ENCODE measurements around the gene WNT4.

Gene WNT4

DNA sequence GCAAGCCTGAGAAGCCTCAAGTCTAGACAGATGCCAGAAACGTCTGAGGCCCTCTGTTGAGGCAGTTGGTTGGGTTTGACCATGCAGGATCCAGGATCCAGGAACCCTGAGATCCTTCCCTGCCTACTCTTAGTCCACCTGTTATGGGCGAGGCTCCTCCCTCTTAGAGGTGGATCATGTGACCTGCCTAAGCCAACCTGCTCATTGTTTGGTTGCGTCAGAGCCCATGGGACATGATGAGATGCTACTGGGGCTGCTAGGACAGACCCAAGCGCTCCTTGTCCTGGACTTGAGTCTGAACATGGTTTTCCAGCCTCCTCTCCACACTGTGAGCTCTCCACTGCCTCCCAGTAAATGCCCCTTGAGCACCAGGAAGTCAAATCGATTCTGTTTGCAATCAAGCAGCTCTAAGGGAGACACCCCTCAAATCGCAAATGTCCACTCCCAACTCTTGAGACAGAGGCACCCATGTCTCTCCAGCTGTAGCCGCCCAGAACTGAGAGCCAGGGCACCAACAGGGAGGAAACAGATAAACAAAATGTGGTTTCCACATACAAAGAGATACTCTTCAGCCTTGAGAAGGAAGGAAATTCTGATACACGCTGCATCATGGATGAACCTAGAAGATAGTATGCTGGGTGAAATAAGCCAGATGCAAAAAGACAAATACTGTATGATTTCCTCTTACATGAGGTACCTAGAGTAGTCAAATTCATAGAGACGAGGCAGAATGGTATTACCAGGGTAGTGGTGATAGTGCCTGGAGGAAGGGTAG, 31.7 kb upstream of the WNT4 start:
- ATAC-seq: no peak
- TF ChIP-seq ARNTL (CRISPR knock-in tag; IDR thresholded peaks at IDR 0.05; ENCODE audit: borderline replicate concordance, low read depth): no peak
- no peak for TF ChIP-seq ZNF8 (CRISPR knock-in tag; IDR thresholded peaks at IDR 0.05)
- TF ChIP-seq BACH2 (CRISPR knock-in tag; IDR thresholded peaks at IDR 0.05; ENCODE audit: borderline replicate concordance): no peak
- TF ChIP-seq, protein P1, sequence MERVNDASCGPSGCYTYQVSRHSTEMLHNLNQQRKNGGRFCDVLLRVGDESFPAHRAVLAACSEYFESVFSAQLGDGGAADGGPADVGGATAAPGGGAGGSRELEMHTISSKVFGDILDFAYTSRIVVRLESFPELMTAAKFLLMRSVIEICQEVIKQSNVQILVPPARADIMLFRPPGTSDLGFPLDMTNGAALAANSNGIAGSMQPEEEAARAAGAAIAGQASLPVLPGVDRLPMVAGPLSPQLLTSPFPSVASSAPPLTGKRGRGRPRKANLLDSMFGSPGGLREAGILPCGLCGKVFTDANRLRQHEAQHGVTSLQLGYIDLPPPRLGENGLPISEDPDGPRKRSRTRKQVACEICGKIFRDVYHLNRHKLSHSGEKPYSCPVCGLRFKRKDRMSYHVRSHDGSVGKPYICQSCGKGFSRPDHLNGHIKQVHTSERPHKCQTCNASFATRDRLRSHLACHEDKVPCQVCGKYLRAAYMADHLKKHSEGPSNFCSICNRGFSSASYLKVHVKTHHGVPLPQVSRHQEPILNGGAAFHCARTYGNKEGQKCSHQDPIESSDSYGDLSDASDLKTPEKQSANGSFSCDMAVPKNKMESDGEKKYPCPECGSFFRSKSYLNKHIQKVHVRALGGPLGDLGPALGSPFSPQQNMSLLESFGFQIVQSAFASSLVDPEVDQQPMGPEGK (CRISPR knock-in tag; IDR thresholded peaks at IDR 0.05; ENCODE audit: borderline replicate concordance): no peak
- TF ChIP-seq TCF4 (CRISPR knock-in tag; IDR thresholded peaks at IDR 0.05; ENCODE audit: borderline replicate concordance): no peak
- TF ChIP-seq ESRRG (CRISPR knock-in tag; IDR thresholded peaks at IDR 0.05): no peak
- TF ChIP-seq CSDC2 (CRISPR knock-in tag; IDR thresholded peaks at IDR 0.05): no peak
- no peak for TF ChIP-seq ZNF565 (CRISPR knock-in tag; conservative IDR thresholded peaks at IDR 0.05; ENCODE audit: low read depth)
- TF ChIP-seq ZNF70 (CRISPR knock-in tag; IDR thresholded peaks at IDR 0.05): no peak
- TF ChIP-seq RARB (CRISPR knock-in tag; IDR thresholded peaks at IDR 0.05): no peak
- TF ChIP-seq ISL1 (CRISPR knock-in tag; IDR thresholded peaks at IDR 0.05): no peak
- TF ChIP-seq ZFP3 (CRISPR knock-in tag; IDR thresholded peaks at IDR 0.05): no peak

DNA sequence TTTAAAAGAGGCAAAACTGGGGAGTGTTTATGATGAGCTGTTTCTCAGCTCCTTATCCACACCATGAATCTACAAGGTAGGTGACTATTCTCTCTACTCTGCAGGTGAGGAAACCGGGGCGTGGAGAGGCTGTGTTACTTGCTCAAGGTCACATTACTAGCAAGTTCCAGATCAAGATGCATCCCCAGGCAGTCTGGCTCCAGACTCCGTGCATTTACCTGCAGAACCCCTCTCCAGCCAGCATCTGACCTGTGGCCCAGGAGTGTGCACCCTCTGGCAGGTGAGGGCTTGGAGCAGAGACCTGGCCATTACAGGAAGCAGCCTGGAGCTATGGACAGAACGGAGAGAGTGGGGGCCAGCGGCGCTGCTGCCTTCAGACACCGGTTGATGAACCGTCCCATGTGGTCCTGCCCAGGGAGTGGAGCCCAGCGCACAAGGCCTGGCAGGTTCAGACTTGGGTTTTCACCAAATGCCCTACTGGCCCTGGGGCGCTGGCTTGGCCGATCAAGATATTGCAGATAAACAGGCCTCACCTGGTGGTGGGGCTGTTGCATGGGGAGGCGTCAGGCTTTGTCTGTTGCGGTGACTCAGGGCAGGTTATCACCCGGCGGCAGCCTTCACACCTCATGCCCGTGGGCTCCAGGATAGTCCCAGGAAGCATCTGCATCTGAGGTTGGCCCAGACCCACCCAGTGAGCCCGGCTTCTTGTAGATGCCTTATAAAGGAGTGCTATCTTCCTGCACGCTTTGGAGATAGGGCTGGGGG, 29.2 kb upstream of the WNT4 start:
- no peak for ATAC-seq
- TF ChIP-seq ZC3H10 (CRISPR knock-in tag; IDR thresholded peaks at IDR 0.05) (no peak), PPARA (CRISPR knock-in tag; IDR thresholded peaks at IDR 0.05; ENCODE audit: borderline replicate concordance) (no peak), ESRRG (CRISPR knock-in tag; IDR thresholded peaks at IDR 0.05) (no peak), ZNF70 (CRISPR knock-in tag; IDR thresholded peaks at IDR 0.05) (no peak), CSDC2 (CRISPR knock-in tag; IDR thresholded peaks at IDR 0.05) (no peak), BACH2 (CRISPR knock-in tag; IDR thresholded peaks at IDR 0.05; ENCODE audit: borderline replicate concordance) (no peak), TOX (CRISPR knock-in tag; IDR thresholded peaks at IDR 0.05; ENCODE audit: borderline replicate concordance) (no peak), ZNF565 (CRISPR knock-in tag; conservative IDR thresholded peaks at IDR 0.05; ENCODE audit: low read depth) (no peak), ZNF8 (CRISPR knock-in tag; IDR thresholded peaks at IDR 0.05) (no peak), RARB (CRISPR knock-in tag; IDR thresholded peaks at IDR 0.05) (no peak), GLIS3 (CRISPR knock-in tag; IDR thresholded peaks at IDR 0.05) (no peak), ZFP3 (CRISPR knock-in tag; IDR thresholded peaks at IDR 0.05) (no peak), ARNTL (CRISPR knock-in tag; IDR thresholded peaks at IDR 0.05; ENCODE audit: borderline replicate concordance, low read depth) (no peak), OSR1 (CRISPR knock-in tag; IDR thresholded peaks at IDR 0.05) (no peak), TCF4 (CRISPR knock-in tag; IDR thresholded peaks at IDR 0.05; ENCODE audit: borderline replicate concordance) (no peak), ISL1 (CRISPR knock-in tag; IDR thresholded peaks at IDR 0.05) (no peak), SNAI2 (CRISPR knock-in tag; IDR thresholded peaks at IDR 0.05) (no peak)
- TF ChIP-seq, protein P2, sequence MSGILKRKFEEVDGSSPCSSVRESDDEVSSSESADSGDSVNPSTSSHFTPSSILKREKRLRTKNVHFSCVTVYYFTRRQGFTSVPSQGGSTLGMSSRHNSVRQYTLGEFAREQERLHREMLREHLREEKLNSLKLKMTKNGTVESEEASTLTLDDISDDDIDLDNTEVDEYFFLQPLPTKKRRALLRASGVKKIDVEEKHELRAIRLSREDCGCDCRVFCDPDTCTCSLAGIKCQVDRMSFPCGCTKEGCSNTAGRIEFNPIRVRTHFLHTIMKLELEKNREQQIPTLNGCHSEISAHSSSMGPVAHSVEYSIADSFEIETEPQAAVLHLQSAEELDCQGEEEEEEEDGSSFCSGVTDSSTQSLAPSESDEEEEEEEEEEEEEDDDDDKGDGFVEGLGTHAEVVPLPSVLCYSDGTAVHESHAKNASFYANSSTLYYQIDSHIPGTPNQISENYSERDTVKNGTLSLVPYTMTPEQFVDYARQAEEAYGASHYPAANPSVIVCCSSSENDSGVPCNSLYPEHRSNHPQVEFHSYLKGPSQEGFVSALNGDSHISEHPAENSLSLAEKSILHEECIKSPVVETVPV (CRISPR knock-in tag; IDR thresholded peaks at IDR 0.05): no peak
- TF ChIP-seq, protein P1 (CRISPR knock-in tag; IDR thresholded peaks at IDR 0.05; ENCODE audit: borderline replicate concordance): no peak

DNA sequence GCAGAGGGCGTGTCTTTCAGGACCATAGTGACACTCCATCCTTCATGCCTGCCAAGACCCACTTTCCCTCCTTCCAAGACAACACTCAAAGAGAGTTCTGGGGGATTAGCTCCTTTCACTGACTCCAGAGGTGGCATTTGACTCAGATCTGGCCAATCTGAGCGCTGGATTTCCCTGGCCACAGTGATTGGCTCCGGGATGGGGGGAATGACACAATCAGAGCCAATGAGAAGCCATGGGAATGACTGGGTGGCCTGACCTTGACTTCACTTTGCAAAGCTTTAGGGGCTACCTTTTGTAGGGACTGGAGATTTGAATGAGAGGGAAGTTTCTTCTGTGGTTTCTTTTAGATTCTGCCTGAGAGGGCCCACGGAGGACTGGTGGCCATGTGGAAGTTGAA, 26.9 kb upstream of the WNT4 start:
- TF ChIP-seq ZFP30 (CRISPR knock-in tag; IDR thresholded peaks at IDR 0.05) (no peak), PPARA (CRISPR knock-in tag; IDR thresholded peaks at IDR 0.05; ENCODE audit: borderline replicate concordance) (no peak), ESRRG (CRISPR knock-in tag; IDR thresholded peaks at IDR 0.05) (no peak), ZNF565 (CRISPR knock-in tag; conservative IDR thresholded peaks at IDR 0.05; ENCODE audit: low read depth) (no peak), ZNF70 (CRISPR knock-in tag; IDR thresholded peaks at IDR 0.05) (no peak), ZFP3 (CRISPR knock-in tag; IDR thresholded peaks at IDR 0.05) (no peak), ZC3H10 (CRISPR knock-in tag; IDR thresholded peaks at IDR 0.05) (no peak), ARNTL (CRISPR knock-in tag; IDR thresholded peaks at IDR 0.05; ENCODE audit: borderline replicate concordance, low read depth) (no peak)
- TF ChIP-seq, protein P3, sequence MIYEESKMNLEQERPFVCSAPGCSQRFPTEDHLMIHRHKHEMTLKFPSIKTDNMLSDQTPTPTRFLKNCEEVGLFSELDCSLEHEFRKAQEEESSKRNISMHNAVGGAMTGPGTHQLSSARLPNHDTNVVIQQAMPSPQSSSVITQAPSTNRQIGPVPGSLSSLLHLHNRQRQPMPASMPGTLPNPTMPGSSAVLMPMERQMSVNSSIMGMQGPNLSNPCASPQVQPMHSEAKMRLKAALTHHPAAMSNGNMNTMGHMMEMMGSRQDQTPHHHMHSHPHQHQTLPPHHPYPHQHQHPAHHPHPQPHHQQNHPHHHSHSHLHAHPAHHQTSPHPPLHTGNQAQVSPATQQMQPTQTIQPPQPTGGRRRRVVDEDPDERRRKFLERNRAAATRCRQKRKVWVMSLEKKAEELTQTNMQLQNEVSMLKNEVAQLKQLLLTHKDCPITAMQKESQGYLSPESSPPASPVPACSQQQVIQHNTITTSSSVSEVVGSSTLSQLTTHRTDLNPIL (CRISPR knock-in tag; IDR thresholded peaks at IDR 0.05; ENCODE audit: low read depth): no peak
- TF ChIP-seq, protein P1 (CRISPR knock-in tag; IDR thresholded peaks at IDR 0.05; ENCODE audit: borderline replicate concordance): no peak
- TF ChIP-seq, protein P4, sequence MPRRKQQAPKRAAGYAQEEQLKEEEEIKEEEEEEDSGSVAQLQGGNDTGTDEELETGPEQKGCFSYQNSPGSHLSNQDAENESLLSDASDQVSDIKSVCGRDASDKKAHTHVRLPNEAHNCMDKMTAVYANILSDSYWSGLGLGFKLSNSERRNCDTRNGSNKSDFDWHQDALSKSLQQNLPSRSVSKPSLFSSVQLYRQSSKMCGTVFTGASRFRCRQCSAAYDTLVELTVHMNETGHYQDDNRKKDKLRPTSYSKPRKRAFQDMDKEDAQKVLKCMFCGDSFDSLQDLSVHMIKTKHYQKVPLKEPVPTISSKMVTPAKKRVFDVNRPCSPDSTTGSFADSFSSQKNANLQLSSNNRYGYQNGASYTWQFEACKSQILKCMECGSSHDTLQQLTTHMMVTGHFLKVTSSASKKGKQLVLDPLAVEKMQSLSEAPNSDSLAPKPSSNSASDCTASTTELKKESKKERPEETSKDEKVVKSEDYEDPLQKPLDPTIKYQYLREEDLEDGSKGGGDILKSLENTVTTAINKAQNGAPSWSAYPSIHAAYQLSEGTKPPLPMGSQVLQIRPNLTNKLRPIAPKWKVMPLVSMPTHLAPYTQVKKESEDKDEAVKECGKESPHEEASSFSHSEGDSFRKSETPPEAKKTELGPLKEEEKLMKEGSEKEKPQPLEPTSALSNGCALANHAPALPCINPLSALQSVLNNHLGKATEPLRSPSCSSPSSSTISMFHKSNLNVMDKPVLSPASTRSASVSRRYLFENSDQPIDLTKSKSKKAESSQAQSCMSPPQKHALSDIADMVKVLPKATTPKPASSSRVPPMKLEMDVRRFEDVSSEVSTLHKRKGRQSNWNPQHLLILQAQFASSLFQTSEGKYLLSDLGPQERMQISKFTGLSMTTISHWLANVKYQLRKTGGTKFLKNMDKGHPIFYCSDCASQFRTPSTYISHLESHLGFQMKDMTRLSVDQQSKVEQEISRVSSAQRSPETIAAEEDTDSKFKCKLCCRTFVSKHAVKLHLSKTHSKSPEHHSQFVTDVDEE (CRISPR knock-in tag; IDR thresholded peaks at IDR 0.05): no peak
- ATAC-seq: no peak

Data from SK-N-SH treated with all-trans-retinoic acid at 6 μM for 48 hours (cell line).